Anterior cingulate cortex (tissue), 58 donors: ENCODE results near the gene NIPA2.
A peak's percentile ranks its signal among the peaks of the same experiment; 100 is the strongest.

ENCODE experiments used
- DNase-seq, 58 donors: peaks; one replicate each; lab custom pipeline; 2025; lab: John Stamatoyannopoulos, UW

NIPA2 gene

DNA sequence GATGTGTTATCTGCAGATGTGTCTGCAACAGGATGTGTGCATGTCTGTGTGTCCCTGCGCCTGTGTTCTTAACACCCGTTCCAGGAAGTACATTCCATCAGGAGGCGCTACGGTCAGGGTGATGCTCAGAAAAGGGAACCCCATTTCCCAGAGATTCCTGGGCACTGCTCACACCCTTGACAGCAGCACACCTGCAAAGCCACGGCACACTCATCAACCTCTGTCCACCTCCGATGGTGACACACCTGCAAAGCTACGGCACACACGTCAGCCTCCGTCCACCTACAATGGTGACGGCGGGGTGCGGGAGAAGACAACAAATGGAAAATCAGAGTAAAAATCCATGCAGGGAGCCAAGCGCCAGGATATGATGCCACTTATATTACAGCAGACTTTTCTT is 55.4 kb downstream of the NIPA2 start:
- no peak for DNase-seq

GRCh38 chr15:22895465-22896190 is 57.2 kb downstream of the NIPA2 start:
- DNase-seq: no peak

DNA sequence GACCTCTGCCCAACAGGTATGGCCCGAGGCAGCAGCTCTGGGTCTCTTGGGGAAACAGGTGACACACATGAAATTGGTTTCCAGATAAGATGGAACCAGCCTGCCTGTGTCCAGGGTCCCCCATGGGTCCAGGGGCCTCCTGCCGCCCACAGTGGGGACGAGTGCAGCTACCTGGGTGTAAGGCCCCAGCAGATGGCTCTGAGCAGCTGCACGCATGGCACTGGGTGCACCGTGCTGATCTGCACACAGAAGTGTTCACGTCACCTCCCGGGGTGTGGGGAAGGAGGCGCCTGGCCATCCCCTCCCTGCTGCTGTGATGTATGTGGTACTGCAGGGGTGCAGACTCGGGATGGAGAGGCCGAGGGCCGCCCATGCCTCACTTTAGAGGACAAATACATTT is 63.6 kb downstream of the NIPA2 start:
- no peak for DNase-seq

DNA sequence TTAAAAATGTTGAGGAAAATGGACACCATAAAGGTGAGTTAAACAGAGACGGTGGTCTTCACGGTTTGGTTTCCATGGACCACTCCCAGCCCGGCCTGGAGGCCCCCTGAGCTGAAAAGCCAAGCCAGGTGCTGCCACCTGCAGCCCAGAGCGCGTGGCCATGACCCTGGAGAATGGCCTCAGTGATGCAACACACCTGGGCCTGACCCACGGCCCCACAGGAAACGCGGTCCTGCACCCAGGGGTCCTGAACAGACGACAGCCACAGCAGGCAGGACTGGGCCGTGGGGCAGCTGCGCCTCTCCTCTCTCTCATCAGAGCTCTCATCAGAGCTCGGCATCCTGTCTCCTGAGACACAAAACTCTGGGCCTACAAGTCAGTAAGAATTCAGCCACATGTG is 64.1 kb downstream of the NIPA2 start:
- DNase-seq: no peak

DNA sequence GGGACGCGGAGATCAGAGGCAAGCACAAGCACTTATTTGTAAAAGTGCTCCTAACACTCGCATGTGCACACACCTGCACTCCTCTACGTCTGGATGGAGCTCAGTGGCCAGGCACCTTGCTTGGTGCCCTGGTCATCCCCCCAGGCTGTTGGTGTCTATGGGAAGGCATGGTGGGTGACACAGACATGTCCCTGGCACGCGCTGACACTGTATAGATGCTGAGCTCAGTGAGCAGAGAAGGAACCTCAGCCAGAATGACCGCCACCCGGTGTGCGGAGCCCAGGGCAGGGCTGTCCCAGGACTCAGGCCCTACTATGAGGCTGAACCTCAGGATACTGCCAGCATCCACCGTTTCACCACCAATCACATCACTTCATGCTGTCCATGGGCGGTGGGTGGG is 64.5 kb downstream of the NIPA2 start:
- no peak for DNase-seq

GRCh38 chr15:22903427-22903826 is 65.0 kb downstream of the NIPA2 start:
- no peak for DNase-seq

DNA sequence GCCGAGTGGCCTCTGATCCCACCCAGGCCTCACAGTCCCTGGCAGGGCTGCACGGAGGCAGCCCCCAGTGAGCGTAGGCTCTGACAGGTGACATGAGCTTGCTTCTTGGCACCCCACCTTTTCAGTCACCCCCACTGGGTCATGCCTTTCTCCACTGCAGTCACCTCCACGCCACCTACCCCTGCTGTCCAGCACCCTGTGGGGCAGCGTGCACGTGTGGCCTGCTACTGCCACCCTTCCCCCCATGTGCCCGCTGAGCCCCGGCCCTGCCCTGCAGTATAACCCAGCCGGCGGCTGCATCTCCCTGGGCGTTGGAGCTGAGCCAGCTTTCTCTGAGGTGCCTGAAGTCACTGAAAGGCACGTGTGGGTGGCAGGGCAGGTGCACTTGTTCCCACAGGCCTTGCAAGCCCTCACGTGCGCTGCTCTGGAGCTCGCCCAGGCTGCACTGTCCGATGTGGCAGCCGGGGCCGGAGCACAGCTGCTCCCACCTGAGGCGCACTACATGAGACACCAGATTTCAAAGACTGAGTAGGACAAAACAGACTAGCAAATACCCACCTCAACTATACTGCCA is 65.6 kb downstream of the NIPA2 start:
- no peak for DNase-seq

DNA sequence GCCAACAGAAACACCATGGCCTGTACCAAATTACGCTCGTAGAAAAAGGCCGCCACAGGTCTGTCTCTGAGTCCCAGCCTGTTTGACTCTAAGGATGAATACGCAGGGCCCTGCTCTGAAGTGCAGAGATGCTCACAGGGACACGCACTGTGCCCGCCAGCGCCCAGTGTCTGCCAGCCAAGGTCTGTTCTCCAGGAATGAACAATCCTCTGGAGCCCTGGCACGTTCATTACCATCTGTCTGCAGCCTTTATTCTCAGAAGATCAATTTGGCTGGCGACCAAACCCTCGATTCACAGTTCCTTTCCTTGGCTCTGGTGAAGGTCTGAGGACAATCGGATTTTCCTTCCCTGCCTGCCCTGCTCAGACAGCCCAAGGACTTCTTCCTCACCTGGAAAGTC is 66.3 kb downstream of the NIPA2 start:
- DNase-seq: peak in 6 of 58 donors; percentile 9 to 51 (median 22)

DNA sequence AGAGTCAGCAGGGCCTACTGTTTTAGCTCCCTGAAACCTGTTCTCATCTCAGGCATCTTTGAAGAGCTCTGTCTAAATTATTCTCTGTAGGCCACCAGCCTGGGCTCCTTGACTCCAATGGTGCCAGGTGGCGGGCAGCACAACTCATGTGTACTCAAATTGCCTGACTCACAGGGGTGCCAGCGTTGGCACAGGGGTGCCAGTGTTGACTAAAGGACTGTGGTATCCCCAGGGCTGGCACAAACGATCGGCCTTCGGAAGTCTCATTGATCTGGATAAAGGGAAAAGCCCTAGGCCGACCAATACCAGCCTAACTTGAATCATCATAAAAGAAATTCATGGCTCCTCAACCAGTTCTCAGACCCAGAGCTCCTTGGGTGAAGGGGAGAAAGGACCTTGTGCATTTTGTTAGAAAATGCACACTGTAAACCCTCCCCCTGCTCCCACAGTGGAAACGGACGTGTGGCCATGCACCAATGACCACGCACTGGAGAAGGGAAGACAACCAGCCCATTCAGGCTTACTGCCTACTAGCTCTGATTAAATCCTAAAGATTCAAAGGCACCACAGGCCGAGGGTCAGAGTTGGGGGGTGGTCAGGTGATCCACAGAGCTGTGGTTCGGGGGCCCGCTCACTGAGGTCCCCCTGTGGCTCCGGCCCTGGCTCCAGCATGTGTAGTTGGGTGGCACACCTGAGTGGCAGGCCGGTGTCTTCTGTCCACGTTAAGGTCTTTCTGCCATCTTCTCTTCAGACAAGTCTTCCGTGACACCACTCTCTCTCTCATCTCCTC is 68.9 kb downstream of the NIPA2 start:
- DNase-seq: no peak

GRCh38 chr15:22908830-22909229 is 70.4 kb downstream of the NIPA2 start:
- no peak for DNase-seq

DNA sequence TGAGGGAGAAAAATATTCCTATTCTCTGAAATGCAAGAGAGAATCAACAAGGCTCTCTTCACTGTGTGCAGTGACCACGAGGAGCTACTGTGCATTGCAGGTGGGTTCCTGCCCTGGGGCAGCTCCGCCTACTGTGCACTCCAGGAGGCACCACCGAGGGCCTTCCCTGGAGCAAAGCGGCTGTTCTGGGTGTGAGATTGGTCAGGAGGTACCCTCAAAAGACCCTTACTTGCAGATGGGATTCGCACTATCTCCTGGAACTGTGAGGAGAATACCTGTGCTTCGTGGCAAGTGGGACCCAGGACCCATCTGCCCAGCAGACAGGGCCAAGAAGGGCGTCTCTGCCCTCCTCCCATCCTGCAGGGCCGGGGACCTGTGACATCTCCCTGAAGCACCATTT is 72.8 kb downstream of the NIPA2 start:
- DNase-seq: no peak

- DNase-seq: no peak
Measured at GRCh38 chr15:22912256-22912655, 73.8 kb downstream of the NIPA2 start.

- DNase-seq: no peak
Measured at GRCh38 chr15:22913646-22914380, 75.3 kb downstream of the NIPA2 start.

DNA sequence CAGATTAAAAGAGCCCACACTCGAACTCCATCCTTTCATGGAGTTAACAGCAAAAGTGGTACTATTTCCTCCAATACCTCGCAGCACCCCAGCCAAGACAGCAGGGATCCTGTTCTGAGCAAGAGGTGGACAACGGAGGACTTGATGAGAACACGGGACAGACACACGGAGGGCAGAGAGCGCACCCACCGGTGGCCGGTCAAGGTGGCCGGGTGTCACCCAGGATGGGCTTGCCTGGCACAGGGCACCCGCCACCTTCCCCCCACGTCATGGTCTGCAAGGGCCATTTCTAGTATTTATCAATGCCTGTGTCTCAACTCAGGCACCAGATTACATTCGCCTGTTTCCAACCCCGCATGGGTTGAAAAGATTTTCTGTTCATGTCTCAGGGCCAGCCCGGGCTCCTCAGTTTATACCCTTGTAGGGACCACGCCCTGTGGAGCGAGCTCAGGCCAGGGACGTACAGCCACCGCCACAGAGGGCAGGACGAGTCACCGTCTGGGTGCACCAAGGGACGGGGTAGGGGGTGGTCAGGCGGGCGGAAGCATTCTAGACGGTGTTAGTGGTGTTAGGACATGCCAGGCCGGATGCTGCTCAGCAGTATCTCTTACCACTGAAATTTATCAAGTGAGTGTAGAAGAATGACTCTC is 77.5 kb downstream of the NIPA2 start:
- DNase-seq: no peak

DNA sequence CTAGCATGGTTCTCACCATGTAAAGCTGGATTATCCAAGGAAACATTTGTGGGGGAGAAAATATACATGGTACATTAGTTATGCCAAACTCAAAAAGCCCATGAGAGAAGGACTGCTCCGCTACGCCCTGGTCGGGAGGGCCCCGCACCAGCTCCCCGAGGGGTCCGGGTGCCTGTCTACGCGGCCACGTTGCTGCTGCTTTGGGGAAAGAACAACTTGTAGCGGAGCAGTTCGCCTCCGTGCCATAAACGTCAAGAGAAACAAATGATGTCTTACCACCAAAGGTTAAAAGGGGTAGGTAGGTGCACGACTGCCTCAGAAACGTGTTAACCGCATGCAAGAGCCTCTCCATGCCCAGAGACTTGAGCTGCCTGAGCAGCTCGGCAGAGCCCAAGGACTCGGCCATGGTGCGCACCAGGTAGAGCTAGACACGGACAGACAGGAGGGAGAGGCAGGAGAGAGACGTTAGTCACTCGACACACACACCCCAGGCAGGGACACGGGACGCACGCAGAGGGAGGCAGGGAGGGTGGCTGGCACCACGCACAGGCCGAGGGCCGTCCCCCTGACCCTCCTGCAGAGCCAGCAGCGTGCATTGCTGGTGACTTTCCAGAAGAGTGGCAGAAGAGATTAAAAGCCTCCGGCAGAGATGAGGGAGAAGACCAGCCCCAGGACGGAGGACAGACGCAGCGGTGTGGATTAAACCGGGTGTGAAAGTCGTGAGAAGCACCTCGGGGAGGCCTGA is 78.3 kb downstream of the NIPA2 start:
- no peak for DNase-seq

GRCh38 chr15:22917556-22917955 is 79.1 kb downstream of the NIPA2 start:
- no peak for DNase-seq
